ENCODE results near the gene RFX3.

Gene RFX3

DNA sequence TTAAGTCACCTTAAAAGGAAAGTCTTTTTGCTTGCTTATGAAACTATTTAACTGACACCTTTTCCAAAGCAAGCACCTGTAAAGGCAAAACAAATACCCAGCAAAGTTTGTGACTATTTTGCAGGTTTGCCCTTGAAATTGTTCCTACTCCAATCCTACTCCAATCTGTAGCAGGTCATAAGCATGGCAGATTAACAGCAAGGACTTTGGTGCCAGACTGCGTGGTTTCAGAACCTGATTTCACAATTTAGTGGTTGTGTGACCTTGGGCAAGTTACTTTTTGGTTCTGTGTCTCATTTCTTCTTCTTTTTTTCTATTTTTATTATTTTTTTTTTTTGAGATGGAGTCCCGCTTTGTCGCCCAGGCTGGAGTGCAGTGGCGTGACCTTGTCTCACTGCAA is 282.1 kb downstream of the RFX3 start:
- TF ChIP-seq, protein P1, sequence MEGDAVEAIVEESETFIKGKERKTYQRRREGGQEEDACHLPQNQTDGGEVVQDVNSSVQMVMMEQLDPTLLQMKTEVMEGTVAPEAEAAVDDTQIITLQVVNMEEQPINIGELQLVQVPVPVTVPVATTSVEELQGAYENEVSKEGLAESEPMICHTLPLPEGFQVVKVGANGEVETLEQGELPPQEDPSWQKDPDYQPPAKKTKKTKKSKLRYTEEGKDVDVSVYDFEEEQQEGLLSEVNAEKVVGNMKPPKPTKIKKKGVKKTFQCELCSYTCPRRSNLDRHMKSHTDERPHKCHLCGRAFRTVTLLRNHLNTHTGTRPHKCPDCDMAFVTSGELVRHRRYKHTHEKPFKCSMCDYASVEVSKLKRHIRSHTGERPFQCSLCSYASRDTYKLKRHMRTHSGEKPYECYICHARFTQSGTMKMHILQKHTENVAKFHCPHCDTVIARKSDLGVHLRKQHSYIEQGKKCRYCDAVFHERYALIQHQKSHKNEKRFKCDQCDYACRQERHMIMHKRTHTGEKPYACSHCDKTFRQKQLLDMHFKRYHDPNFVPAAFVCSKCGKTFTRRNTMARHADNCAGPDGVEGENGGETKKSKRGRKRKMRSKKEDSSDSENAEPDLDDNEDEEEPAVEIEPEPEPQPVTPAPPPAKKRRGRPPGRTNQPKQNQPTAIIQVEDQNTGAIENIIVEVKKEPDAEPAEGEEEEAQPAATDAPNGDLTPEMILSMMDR (conservative IDR thresholded peaks at IDR 0.05; ENCODE audit: low read depth, low read length): no peak

DNA sequence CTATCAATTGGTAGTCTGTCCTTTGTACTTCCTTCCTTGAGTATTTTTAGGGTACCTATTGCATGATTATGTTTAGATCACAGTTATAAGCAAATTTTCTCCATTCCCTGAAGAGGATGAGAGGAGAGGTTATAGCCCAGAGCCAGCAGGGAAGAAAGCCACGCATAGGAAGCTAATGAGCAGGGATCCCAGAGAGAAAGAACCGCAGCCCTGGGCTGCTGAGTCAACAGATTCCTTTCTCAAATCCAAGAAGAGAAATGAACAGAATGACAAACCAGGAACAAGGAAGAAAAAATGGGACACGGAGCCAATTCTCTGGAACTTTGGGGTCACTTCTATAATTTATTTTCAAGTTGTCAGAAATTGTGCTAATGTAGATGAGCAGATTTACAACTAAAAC is 284.5 kb downstream of the RFX3 start:
- Histone ChIP-seq H3K4me1 (ENCODE audit: low read depth, poor library complexity, severe bottlenecking) (peaks cover 30% of the 10 kb centered on the region), H3K79me2 (ENCODE audit: insufficient read depth, low read depth) (no peaks in the 10 kb centered on the region), H3K4me3 (IDR thresholded peaks at IDR 0.05; ENCODE audit: insufficient read depth, low read depth, low read length) (no peak overlapping the region), H3K36me3 (ENCODE audit: insufficient read depth) (no peaks in the 10 kb centered on the region), H2AFZ (ENCODE audit: low read depth) (no peak overlapping the region), H3K27ac (no peak overlapping the region), H3K9ac (no peak overlapping the region), H3K27me3 (ENCODE audit: insufficient read depth, low read depth) (no peaks in the 10 kb centered on the region), H3K4me2 (no peak overlapping the region), H4K20me1 (ENCODE audit: insufficient read depth) (no peaks in the 10 kb centered on the region)
- TF ChIP-seq, protein P1 (conservative IDR thresholded peaks at IDR 0.05; ENCODE audit: low read depth, low read length): no peak

More for the DNA sequence above, 282.1 kb downstream of the RFX3 start:
- peaks cover 30% of the 10 kb centered on the region for H3K4me1 ChIP-seq (ENCODE audit: low read depth, poor library complexity, severe bottlenecking)
- no peak overlapping the region for H3K4me2 ChIP-seq
- no peak overlapping the region for H3K9ac ChIP-seq
- no peak overlapping the region for H3K27ac ChIP-seq
- H3K36me3 ChIP-seq (ENCODE audit: insufficient read depth): no peaks in the 10 kb centered on the region
- H3K27me3 ChIP-seq (ENCODE audit: insufficient read depth, low read depth): no peaks in the 10 kb centered on the region
- no peak overlapping the region for H2AFZ ChIP-seq (ENCODE audit: low read depth)
- no peaks in the 10 kb centered on the region for H4K20me1 ChIP-seq (ENCODE audit: insufficient read depth)
- no peaks in the 10 kb centered on the region for H3K79me2 ChIP-seq (ENCODE audit: insufficient read depth, low read depth)
- H3K4me3 ChIP-seq (IDR thresholded peaks at IDR 0.05; ENCODE audit: insufficient read depth, low read depth, low read length): no peak overlapping the region

DNA sequence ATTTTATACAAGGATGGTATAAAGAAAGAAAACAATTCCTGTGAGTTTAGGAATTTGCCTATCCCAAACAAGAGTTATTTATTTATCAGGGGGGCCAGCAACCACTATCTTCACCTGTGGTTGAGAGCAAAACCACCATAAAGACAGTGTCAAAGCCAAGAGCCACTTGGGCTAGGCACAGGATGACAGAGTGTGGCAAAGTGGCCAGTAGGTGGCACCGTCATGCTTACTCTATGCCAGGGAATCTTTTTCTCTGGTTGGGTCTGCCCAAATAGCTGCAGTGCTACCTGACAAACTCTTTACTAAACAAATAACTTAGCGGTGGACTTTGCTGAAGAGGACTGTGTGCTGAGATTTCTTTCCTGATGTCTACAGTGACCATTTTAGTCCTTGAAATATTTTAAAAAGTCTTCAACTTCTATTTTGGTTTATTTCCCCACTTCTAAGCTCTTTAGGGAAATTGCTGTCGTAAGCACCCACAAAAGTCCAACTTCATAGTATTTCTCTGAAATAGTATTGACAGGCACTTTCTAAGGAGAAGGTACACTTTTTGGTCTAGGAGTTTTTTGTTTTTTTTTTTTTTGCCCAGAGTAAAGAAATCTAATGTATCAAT is 285.0 kb downstream of the RFX3 start:
- no peaks in the 10 kb centered on the region for H3K36me3 ChIP-seq (ENCODE audit: insufficient read depth)
- peaks cover 30% of the 10 kb centered on the region for H3K4me1 ChIP-seq (ENCODE audit: low read depth, poor library complexity, severe bottlenecking)
- H3K9ac ChIP-seq: no peak overlapping the region
- TF ChIP-seq, protein P1 (conservative IDR thresholded peaks at IDR 0.05; ENCODE audit: low read depth, low read length): peak; percentile 84
- no peak overlapping the region for H3K4me3 ChIP-seq (IDR thresholded peaks at IDR 0.05; ENCODE audit: insufficient read depth, low read depth, low read length)
- no peaks in the 10 kb centered on the region for H3K27me3 ChIP-seq (ENCODE audit: insufficient read depth, low read depth)
- no peaks in the 10 kb centered on the region for H4K20me1 ChIP-seq (ENCODE audit: insufficient read depth)
- no peak overlapping the region for H2AFZ ChIP-seq (ENCODE audit: low read depth)
- H3K27ac ChIP-seq: no peak overlapping the region
- H3K4me2 ChIP-seq: no peak overlapping the region
- no peaks in the 10 kb centered on the region for H3K79me2 ChIP-seq (ENCODE audit: insufficient read depth, low read depth)

DNA sequence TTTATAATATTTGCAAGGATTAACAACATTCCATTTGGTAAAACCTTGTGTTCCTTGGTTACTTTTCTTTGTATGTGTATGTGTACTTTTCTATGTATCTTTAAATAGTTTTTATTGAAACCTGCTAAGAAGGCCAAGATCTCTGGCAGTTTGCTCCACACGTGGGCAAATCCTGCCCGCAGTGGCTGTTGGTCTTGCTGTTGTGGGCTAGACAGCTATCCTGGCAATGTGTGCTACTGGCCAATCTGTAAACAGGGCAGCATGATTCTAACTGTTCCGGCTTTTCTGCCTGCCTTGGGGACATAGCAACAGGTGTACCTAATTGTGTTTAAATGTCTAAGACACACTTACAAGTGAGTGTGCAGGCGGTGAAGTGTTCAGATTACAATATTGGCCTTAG is 286.6 kb downstream of the RFX3 start:
- Histone ChIP-seq H3K36me3 (ENCODE audit: insufficient read depth) (no peaks in the 10 kb centered on the region), H3K4me2 (no peak overlapping the region), H2AFZ (ENCODE audit: low read depth) (no peak overlapping the region), H3K4me1 (ENCODE audit: low read depth, poor library complexity, severe bottlenecking) (peaks cover 30% of the 10 kb centered on the region), H3K27ac (no peak overlapping the region), H3K9ac (no peak overlapping the region), H3K4me3 (IDR thresholded peaks at IDR 0.05; ENCODE audit: insufficient read depth, low read depth, low read length) (no peak overlapping the region), H3K79me2 (ENCODE audit: insufficient read depth, low read depth) (no peaks in the 10 kb centered on the region), H4K20me1 (ENCODE audit: insufficient read depth) (no peaks in the 10 kb centered on the region), H3K27me3 (ENCODE audit: insufficient read depth, low read depth) (no peaks in the 10 kb centered on the region)
- TF ChIP-seq, protein P1 (conservative IDR thresholded peaks at IDR 0.05; ENCODE audit: low read depth, low read length): no peak

All from KMS-11 (cell line).